GM18951 (cell line): ENCODE data around the gene KRT16.

ENCODE experiments used
- POLR2A ChIP-seq: IDR thresholded peaks from 4 replicates; pipeline ENCODE4 v1.6.1; 2011; ENCODE audit warnings: mild to moderate bottlenecking; ENCODE audit not compliant: insufficient read length, insufficient read depth; ENCODE audit errors: extremely low read depth
- in situ Hi-C: fragments of 300-500 bp; cut with MboI; formaldehyde crosslinking; loops from one replicate; pipeline ENCODE4 v1.12.0; 2022; ENCODE audit warnings: low sequenced_read_pairs, mixed read lengths, inconsistent platforms; ENCODE audit not compliant: unreplicated experiment

Gene KRT16

GRCh38 chr17:41565338-41565737 lies 47.2 kb downstream of the KRT16 start:
- in situ Hi-C loops, result no loop called here
- no peak for TF ChIP-seq POLR2A

DNA sequence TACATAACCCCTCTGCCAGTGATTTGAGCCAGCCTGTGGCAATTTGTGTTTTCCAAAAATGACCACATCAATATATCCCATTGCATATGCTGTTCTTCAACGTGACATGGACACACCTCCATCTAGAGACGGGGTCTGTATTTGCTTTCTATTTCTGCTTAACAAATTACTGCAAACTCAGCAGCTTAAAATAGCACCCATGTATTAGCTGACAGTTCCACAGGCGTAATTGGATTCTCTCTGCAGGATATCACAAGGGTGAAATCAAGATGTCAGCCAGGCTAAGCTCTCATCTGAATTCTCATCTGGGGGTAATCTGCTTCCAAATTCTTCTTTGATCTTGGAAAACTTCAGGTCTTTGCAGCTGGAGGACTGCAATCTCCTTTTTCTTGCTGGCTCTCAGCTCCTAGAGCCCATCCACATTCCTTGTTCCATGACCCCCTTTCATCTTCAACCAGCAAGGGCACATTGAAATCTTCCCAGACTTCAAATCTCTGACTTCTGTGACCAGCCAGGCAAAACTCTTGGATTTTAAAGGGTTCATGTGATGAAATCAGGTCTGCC lies 48.9 kb downstream of the KRT16 start:
- TF ChIP-seq POLR2A, result no peak
- in situ Hi-C loops, result no loop called here

DNA sequence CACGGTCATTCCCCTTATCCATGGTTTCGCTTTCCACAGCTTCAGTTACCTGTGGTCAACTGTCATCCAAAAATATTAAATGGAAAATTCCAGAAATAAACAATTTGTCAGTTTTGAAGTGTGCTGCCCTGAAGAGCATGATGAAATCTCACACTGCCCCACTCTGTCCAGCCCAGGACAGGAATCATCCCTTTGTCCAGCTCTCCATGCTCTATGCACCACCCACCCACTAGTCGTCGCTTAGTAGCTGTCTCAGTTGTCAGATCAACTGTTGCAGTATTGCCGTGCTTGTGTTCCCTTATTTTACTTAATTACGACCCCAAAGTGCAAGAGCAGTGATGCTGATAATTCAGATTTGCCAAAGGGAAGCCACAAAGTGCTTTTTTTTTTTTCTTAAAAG lies 51.0 kb downstream of the KRT16 start:
- in situ Hi-C loops, result no loop called here
- no peak for TF ChIP-seq POLR2A
